Lower lobe of right lung (tissue), 2 donors: ENCODE results near the gene AIPL1. TPM values are rescaled to one million over a fixed set of nuclear protein-coding genes. Genes with fewer than 3 reads are reported as not detected.

Experiments
- ATAC-seq, 2 donors: fragments of 200-7000 bp; cut with Tn5 transposase; one replicate each; pipeline ENCODE4 v1.9.1; 2020 to 2022; ENCODE audit warnings: mild to moderate bottlenecking in 2 of 2, moderate library complexity in 2 of 2
- DNase-seq: peaks from one replicate; pipeline ENCODE4 v3.0.0-alpha.2; 2020
- H3K27ac ChIP-seq: fragments of 200-600 bp; one replicate; pipeline ENCODE4 v1.8.0; 2022
- H3K27me3 ChIP-seq: fragments of 200-600 bp; one replicate; pipeline ENCODE4 v1.8.0; 2022; ENCODE audit warnings: low read depth
- H3K36me3 ChIP-seq: fragments of 200-600 bp; one replicate; pipeline ENCODE4 v1.8.0; 2022; ENCODE audit warnings: mild to moderate bottlenecking
- H3K4me1 ChIP-seq: fragments of 200-600 bp; one replicate; pipeline ENCODE4 v1.8.0; 2022
- H3K4me3 ChIP-seq: fragments of 200-600 bp; one replicate; pipeline ENCODE4 v1.8.0; 2022; ENCODE audit warnings: mild to moderate bottlenecking
- H3K9me3 ChIP-seq: fragments of 200-600 bp; one replicate; pipeline ENCODE4 v1.8.0; 2022
- intact Hi-C: fragments of 100-400 bp; cut with DNase I; formaldehyde crosslinking; loops from one replicate; pipeline ENCODE4 v1.11.0; 2022
- total RNA-seq: library from RNA; stranded (reverse); fragmentation: NEBNext Ultra II Directional; extraction: Animal tissue kit (Norgen Biotek cat#: 25700); gene quantifications from one replicate; pipeline ENCODE4 v1.2.1, GENCODE V29; 2021
- TF ChIP-seq, protein P1 (sequence below): fragments of 200-600 bp; IDR thresholded peaks from one replicate; pipeline ENCODE4 v1.8.0; 2022; ENCODE audit warnings: antibody characterized with exemption, mild to moderate bottlenecking
- donor health status: DM: no; HTN: yes; CAD: no; lungs with severe emphysema.

AIPL1 gene
- total RNA-seq, 1 donor from 2014 or later, result not detected

DNA sequence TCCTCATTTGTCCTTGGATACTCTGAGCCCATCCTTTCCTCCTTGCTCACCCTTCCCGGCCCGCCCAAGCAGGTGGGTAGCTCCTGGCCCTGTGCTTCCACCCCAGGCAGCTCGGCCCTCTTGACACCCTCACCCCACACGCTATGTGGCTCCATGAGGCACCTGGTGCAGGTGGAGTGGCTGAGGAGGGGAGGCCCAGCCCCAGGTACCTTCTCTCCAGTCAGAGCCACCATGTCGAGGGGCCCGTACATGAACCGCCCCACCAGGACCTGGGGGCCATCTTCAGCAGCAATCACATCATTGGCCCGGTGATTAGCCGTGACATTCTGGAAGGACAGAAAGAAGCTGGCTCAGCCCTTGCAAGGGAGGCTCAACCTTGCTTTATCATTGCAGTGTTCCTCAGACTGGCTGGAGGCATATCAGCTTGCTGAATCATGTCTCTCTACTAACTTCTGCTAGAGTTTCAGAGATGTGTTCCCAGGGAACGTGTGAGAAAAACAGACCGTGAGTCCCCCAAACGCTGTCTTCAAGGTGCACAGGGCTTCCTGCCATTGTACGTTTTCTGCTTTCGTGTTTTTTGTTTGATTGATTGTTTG is 29.6 kb upstream of the AIPL1 start:
- no peaks in the 10 kb centered on the region for H3K9me3 ChIP-seq
- TF ChIP-seq, protein P1, sequence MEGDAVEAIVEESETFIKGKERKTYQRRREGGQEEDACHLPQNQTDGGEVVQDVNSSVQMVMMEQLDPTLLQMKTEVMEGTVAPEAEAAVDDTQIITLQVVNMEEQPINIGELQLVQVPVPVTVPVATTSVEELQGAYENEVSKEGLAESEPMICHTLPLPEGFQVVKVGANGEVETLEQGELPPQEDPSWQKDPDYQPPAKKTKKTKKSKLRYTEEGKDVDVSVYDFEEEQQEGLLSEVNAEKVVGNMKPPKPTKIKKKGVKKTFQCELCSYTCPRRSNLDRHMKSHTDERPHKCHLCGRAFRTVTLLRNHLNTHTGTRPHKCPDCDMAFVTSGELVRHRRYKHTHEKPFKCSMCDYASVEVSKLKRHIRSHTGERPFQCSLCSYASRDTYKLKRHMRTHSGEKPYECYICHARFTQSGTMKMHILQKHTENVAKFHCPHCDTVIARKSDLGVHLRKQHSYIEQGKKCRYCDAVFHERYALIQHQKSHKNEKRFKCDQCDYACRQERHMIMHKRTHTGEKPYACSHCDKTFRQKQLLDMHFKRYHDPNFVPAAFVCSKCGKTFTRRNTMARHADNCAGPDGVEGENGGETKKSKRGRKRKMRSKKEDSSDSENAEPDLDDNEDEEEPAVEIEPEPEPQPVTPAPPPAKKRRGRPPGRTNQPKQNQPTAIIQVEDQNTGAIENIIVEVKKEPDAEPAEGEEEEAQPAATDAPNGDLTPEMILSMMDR, result no peak
- H3K36me3 ChIP-seq, result no peaks in the 10 kb centered on the region
- no peak for ATAC-seq
- H3K27me3 ChIP-seq, result no peaks in the 10 kb centered on the region
- H3K4me3 ChIP-seq, result no peak overlapping the region
- H3K4me1 ChIP-seq, result no peaks in the 10 kb centered on the region
- DNase-seq, result no peak
- no peak overlapping the region for H3K27ac ChIP-seq
- intact Hi-C loops, result no loop called here

DNA sequence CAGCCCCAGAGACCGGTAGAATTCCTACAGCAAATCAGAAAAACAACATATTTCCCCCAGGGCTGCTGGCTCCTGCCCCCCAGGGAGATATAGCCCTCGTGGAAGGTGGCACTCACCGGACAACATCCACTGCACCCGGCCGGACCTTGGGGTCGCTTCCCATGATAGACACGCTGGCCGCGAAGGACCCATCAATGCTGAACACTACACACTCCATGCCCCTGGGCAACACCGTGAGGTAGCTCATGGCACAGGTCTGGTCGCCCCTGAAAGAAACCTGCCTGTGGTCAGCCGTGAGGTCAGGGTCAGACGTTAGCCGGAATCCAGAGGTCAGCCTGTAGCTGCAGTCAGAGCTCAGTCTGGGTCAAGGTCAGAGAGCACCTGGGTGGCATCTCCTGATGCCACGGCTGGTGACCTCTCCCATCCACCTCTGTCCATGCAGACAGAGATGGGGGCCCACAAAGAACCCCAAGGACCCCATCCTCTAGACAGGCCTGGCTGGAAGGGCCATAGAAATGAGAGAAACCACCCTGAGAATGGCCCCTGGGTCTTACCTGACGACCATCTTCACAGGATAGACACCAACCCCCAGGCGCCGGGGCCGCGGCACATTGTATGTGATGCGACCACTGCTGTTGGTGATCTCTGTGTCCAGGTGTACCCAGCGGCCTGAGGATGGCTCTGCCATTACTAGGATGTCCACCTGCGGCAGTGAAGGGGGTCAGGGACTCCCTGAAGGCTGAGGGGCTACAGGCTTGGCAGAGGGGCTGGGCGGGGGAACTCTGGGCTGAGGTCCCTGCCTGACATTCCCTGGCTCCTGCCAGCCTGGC is 28.9 kb upstream of the AIPL1 start:
- H3K9me3 ChIP-seq, result no peaks in the 10 kb centered on the region
- intact Hi-C loops, result no loop called here
- no peak for ATAC-seq
- no peak overlapping the region for H3K4me3 ChIP-seq
- no peaks in the 10 kb centered on the region for H3K27me3 ChIP-seq
- no peak overlapping the region for H3K27ac ChIP-seq
- DNase-seq, result peak; percentile 37
- H3K4me1 ChIP-seq, result no peaks in the 10 kb centered on the region
- TF ChIP-seq, protein P1, result no peak
- H3K36me3 ChIP-seq, result no peaks in the 10 kb centered on the region

DNA sequence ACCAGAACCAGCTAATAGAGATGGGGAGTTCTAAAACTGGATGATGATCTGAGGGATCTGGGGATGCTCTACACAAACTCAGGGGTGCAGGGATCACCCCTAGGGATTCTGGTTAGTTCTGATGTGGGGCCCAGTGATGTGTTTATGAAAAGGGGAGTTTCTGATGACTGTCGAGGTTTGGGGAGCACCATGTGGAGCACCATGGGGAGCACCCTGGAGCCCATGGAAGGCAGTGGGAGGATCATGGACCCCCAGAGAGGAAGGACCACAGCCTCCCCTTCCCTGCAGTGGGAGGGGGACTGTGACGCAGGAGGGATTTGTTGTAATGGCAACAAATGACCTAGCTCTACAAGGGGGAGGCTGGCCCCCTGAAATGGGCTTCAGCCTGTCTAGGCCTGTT is 27.8 kb upstream of the AIPL1 start:
- H3K36me3 ChIP-seq, result no peaks in the 10 kb centered on the region

DNA sequence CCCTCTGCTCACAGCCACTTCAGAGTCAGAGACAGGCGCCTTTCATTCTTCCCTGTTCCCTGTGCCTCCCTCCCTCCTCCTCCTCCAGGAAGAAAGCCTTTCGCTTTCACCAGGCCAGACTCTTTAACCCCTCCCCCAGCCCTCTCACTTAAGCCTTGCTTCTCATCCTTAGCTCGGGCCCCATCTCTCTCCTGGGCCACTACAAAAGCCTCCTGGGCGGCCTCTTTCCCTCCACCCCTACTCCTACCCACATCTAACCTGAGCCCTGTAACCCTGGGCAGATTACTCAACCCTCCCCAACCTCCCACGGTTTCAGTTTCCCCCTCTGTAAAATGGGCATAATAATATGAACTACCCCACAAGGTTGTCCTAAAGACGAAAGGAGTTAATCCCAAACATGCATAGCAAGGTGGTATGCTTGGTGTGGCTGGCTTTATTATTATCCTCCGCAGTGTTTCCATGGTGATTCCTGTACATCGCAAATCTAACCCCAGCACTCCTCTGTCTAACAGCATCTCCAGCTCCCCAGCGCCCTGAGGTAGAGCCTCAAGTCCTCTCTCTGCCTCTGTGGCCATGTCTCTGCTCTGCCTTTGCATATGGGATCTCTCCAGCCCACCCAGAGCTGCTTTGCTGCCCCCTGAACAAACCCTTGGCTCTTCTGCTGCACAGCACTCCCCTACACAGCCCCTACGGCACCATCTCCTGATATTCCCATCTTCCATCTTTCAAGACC is 27.0 kb upstream of the AIPL1 start:
- Histone ChIP-seq H3K27me3 (no peaks in the 10 kb centered on the region), H3K9me3 (no peaks in the 10 kb centered on the region), H3K4me3 (no peak overlapping the region), H3K27ac (no peak overlapping the region), H3K4me1 (no peaks in the 10 kb centered on the region), H3K36me3 (no peaks in the 10 kb centered on the region)
- DNase-seq (peak; percentile 14), ATAC-seq (no peak)
- intact Hi-C loops, result no loop called here
- TF ChIP-seq, protein P1, result no peak

More for the DNA sequence above, 27.8 kb upstream of the AIPL1 start:
- DNase-seq, result peak; percentile 7
- Histone ChIP-seq H3K4me3 (no peak overlapping the region), H3K4me1 (no peaks in the 10 kb centered on the region), H3K9me3 (no peaks in the 10 kb centered on the region), H3K27me3 (no peaks in the 10 kb centered on the region), H3K27ac (no peak overlapping the region)
- no peak for ATAC-seq
- intact Hi-C loops, result no loop called here
- TF ChIP-seq, protein P1, result no peak

- Histone ChIP-seq H3K27ac (no peak overlapping the region), H3K4me1 (no peaks in the 10 kb centered on the region), H3K27me3 (peaks cover under 1% of the 10 kb centered on the region), H3K36me3 (no peaks in the 10 kb centered on the region), H3K4me3 (no peak overlapping the region), H3K9me3 (no peaks in the 10 kb centered on the region)
- TF ChIP-seq, protein P1, result no peak
- no peak for ATAC-seq
- DNase-seq, result peak; percentile 38
- intact Hi-C loops, result no loop called here
Measured at GRCh38 chr17:6461246-6461645, 26.3 kb upstream of the AIPL1 start.
